Loucy (cell line): Measurements from ENCODE around the gene H1-8.

ENCODE experiments used
- H2AFZ ChIP-seq: fragments of 200-600 bp; sonication (generic); 2 replicates; pipeline ENCODE4 v1.6.0; 2016; ENCODE audit warnings: antibody characterized with exemption, mild to moderate bottlenecking, low read length, moderate library complexity
- H3F3A ChIP-seq: fragments of 200-600 bp; 2 replicates; pipeline ENCODE4 v1.6.0; 2016; ENCODE audit warnings: antibody characterized with exemption, low read depth, mild to moderate bottlenecking
- H3K27me3 ChIP-seq: fragments of 200-600 bp; sonication (generic); 2 replicates; pipeline ENCODE4 v1.6.1; 2014; ENCODE audit warnings: low read length, mild to moderate bottlenecking; ENCODE audit not compliant: insufficient read depth, poor library complexity, severe bottlenecking
- H3K36me3 ChIP-seq: fragments of 200-600 bp; sonication (generic); 2 replicates; pipeline ENCODE4 v1.6.1; 2016; ENCODE audit warnings: low read length; ENCODE audit not compliant: insufficient read depth
- H3K4me1 ChIP-seq: fragments of 200-600 bp; sonication (generic); 2 replicates; pipeline ENCODE4 v1.5.1; 2014; ENCODE audit warnings: low read length, mild to moderate bottlenecking; ENCODE audit not compliant: insufficient read depth, poor library complexity, severe bottlenecking
- H3K4me2 ChIP-seq: fragments of 200-600 bp; sonication (generic); 2 replicates; pipeline ENCODE4 v1.6.0; 2014; ENCODE audit warnings: antibody characterized with exemption, low read length, low read depth, mild to moderate bottlenecking; ENCODE audit not compliant: poor library complexity, severe bottlenecking
- H3K4me3 ChIP-seq: fragments of 200-600 bp; sonication (generic); 2 replicates; pipeline ENCODE4 v1.5.1; 2014; ENCODE audit warnings: low read length, mild to moderate bottlenecking, mixed read lengths; ENCODE audit not compliant: poor library complexity, severe bottlenecking
- H3K79me2 ChIP-seq: fragments of 200-600 bp; sonication (generic); 2 replicates; pipeline ENCODE4 v1.6.1; 2014; ENCODE audit warnings: low read length; ENCODE audit not compliant: insufficient read depth
- H3K9ac ChIP-seq: fragments of 200-600 bp; sonication (generic); 2 replicates; pipeline ENCODE4 v1.6.0; 2014; ENCODE audit warnings: mild to moderate bottlenecking, low read depth, low read length, moderate library complexity; ENCODE audit not compliant: poor library complexity, severe bottlenecking
- H3K9me2 ChIP-seq: fragments of 200-600 bp; sonication (generic); replicated peaks from 2 replicates; pipeline ENCODE4 v1.6.1; 2016; ENCODE audit warnings: low read depth, low read length, mixed read lengths
- H3K9me3 ChIP-seq: fragments of 200-600 bp; sonication (generic); 2 replicates; pipeline ENCODE4 v1.6.1; 2014; ENCODE audit warnings: mild to moderate bottlenecking, antibody characterized with exemption, low read length, low read depth; ENCODE audit not compliant: insufficient read depth
- H4K20me1 ChIP-seq: fragments of 200-600 bp; sonication (generic); 2 replicates; pipeline ENCODE4 v1.6.0; 2014; ENCODE audit warnings: antibody characterized with exemption, low read length, mild to moderate bottlenecking; ENCODE audit not compliant: insufficient read depth, poor library complexity, severe bottlenecking
- EZH2phosphoT487 ChIP-seq: fragments of 200-600 bp; IDR thresholded peaks from 2 replicates; pipeline ENCODE4 v1.6.1; 2018; ENCODE audit warnings: antibody characterized with exemption, mild to moderate bottlenecking, moderate library complexity, borderline replicate concordance
- TF ChIP-seq, protein P1 (sequence below): fragments of 200-600 bp; sonication (generic); conservative IDR thresholded peaks from 2 replicates; pipeline ENCODE4 v1.5.1; 2014; ENCODE audit warnings: mild to moderate bottlenecking, antibody characterized with exemption, low read length

The H1-8 gene

DNA sequence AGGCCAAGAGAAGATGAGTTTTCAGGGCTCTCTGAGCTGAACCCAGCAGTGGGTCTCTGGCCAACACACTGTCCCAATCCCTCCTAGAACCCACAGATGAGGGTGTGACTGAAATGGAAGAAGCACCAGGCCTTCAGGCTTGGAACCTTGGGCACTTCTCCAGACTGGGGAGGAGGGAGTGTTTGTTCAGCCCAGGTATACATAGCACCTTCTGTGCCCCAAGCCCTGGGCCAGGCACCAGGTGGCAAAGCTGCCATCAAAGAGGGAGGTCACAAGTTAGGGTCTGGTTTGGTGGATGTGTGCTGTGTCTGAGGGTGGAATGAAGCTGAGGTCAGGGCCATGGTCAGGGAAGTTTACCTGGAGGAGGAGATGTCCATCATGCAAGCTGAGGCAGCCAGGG is 30.4 kb upstream of the H1-8 start:
- Histone ChIP-seq H3K9ac (no peak overlapping the region), H3K9me3 (no peaks in the 10 kb centered on the region), H3K4me2 (no peak overlapping the region), H3K4me3 (no peak overlapping the region), H2AFZ (no peak overlapping the region), H3K36me3 (no peaks in the 10 kb centered on the region; the same call in 1 of the 2 replicates), H3F3A (no peaks in the 10 kb centered on the region), H3K9me2 (no peaks in the 10 kb centered on the region), H3K79me2 (no peaks in the 10 kb centered on the region), H4K20me1 (no peaks in the 10 kb centered on the region), H3K4me1 (peaks cover 5% of the 10 kb centered on the region), H3K27me3 (no peaks in the 10 kb centered on the region)
- TF ChIP-seq, protein P1, sequence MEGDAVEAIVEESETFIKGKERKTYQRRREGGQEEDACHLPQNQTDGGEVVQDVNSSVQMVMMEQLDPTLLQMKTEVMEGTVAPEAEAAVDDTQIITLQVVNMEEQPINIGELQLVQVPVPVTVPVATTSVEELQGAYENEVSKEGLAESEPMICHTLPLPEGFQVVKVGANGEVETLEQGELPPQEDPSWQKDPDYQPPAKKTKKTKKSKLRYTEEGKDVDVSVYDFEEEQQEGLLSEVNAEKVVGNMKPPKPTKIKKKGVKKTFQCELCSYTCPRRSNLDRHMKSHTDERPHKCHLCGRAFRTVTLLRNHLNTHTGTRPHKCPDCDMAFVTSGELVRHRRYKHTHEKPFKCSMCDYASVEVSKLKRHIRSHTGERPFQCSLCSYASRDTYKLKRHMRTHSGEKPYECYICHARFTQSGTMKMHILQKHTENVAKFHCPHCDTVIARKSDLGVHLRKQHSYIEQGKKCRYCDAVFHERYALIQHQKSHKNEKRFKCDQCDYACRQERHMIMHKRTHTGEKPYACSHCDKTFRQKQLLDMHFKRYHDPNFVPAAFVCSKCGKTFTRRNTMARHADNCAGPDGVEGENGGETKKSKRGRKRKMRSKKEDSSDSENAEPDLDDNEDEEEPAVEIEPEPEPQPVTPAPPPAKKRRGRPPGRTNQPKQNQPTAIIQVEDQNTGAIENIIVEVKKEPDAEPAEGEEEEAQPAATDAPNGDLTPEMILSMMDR, result no peak
- TF ChIP-seq EZH2phosphoT487, result no peak

GRCh38 chr3:129513705-129514104 is 29.3 kb upstream of the H1-8 start:
- H3F3A ChIP-seq, result no peaks in the 10 kb centered on the region
- no peak overlapping the region for H3K4me3 ChIP-seq
- no peaks in the 10 kb centered on the region for H4K20me1 ChIP-seq
- no peaks in the 10 kb centered on the region for H3K79me2 ChIP-seq
- no peaks in the 10 kb centered on the region; the same call in 1 of the 2 replicates for H3K36me3 ChIP-seq
- H3K9ac ChIP-seq, result no peak overlapping the region
- no peak overlapping the region for H3K4me2 ChIP-seq
- H3K9me3 ChIP-seq, result no peaks in the 10 kb centered on the region
- TF ChIP-seq, protein P1, result no peak
- TF ChIP-seq EZH2phosphoT487, result no peak
- H3K4me1 ChIP-seq, result no peaks in the 10 kb centered on the region
- H3K9me2 ChIP-seq, result no peaks in the 10 kb centered on the region
- no peak overlapping the region for H2AFZ ChIP-seq
- H3K27me3 ChIP-seq, result no peaks in the 10 kb centered on the region

- Histone ChIP-seq H3K9me2 (no peaks in the 10 kb centered on the region), H3K36me3 (no peaks in the 10 kb centered on the region; the same call in 1 of the 2 replicates), H3K27me3 (no peaks in the 10 kb centered on the region), H3K9ac (no peak overlapping the region), H3F3A (no peaks in the 10 kb centered on the region), H4K20me1 (no peaks in the 10 kb centered on the region), H3K4me2 (no peak overlapping the region), H3K79me2 (no peaks in the 10 kb centered on the region), H3K4me3 (no peak overlapping the region), H2AFZ (no peak overlapping the region), H3K9me3 (no peaks in the 10 kb centered on the region), H3K4me1 (no peaks in the 10 kb centered on the region)
- TF ChIP-seq, protein P1, result no peak
- TF ChIP-seq EZH2phosphoT487, result no peak
Observed at GRCh38 chr3:129514110-129514509, 28.9 kb upstream of the H1-8 start.
